ENCODE data around the gene RPP25L. TPM values are rescaled to one million over a fixed set of nuclear protein-coding genes. Genes with fewer than 3 reads are reported as not detected.
"Not testable (repeated sequence)": the region's sequence is repeated elsewhere in the genome, so short reads cannot be mapped to it uniquely, and the experiment has no call there.

The RPP25L gene
- total and polyA plus RNA-seq, 5 donors = 17.8 to 49.0 (median 33.8) TPM

GRCh38 chr9:34651876-34652601 lies 40.1 kb upstream of the RPP25L start, which contains the start of gene IL11RA:
TSS of gene IL11RA (plus strand) at chr9:34652185. CDS start at chr9:34655218, 3,033 bp downstream.
- Histone ChIP-seq H3K27me3 (ENCODE audit: control insufficient read depth, insufficient read depth) (no peaks in the 10 kb centered on the region), H3K9me3 (ENCODE audit: control insufficient read depth, low read length) (no peaks in the 10 kb centered on the region), H3K4me3 (ENCODE audit: low read length) (peak within 1 kb of the TSS; percentile 12), H3K27ac (ENCODE audit: low read length) (peak within 1 kb of the TSS; percentile 79), H3K4me1 (ENCODE audit: control insufficient read depth, insufficient read depth, low read length) (peaks cover 28% of the 10 kb centered on the region)
- ATAC-seq = peak; percentile 82 to 87
- 7% methylated on average over 24 of the region's 24 CpGs for WGBS
- intact Hi-C loops (cut with DNase I) = no loop called here
- DNase-seq = peak; percentile 92 to 96 (median 95)

DNA sequence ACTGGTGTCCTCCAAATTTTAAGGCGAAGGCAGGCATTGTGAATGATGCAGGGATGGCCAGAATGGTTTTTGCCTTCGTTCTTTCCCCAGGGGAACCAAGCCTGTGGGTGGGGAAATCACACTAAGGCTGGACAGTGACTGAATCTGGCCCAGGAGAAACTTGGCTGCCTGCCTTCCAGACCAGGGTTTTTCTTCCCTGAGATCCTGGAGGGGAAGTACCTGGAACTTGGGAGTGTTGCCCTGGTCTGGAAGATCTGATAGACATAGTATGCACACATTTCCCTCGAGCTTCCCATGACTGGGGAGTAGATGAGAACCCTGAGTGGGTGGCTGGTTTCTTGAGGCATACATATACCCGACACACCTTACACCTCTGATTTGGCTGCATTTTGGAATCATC lies 39.4 kb upstream of the RPP25L start:
- Histone ChIP-seq H3K27me3 (ENCODE audit: control insufficient read depth, insufficient read depth) (no peaks in the 10 kb centered on the region), H3K9me3 (ENCODE audit: control insufficient read depth, low read length) (no peaks in the 10 kb centered on the region), H3K4me3 (ENCODE audit: low read length) (peak overlapping the region; percentile 12), H3K27ac (ENCODE audit: low read length) (peak overlapping the region; percentile 79), H3K4me1 (ENCODE audit: control insufficient read depth, insufficient read depth, low read length) (peaks cover 28% of the 10 kb centered on the region)
- WGBS = 30% methylated on average over 4 of the region's 4 CpGs
- intact Hi-C loops (cut with DNase I) = no loop called here
- DNase-seq (peak; percentile 54 to 79 (median 61)), ATAC-seq (no peak)

DNA sequence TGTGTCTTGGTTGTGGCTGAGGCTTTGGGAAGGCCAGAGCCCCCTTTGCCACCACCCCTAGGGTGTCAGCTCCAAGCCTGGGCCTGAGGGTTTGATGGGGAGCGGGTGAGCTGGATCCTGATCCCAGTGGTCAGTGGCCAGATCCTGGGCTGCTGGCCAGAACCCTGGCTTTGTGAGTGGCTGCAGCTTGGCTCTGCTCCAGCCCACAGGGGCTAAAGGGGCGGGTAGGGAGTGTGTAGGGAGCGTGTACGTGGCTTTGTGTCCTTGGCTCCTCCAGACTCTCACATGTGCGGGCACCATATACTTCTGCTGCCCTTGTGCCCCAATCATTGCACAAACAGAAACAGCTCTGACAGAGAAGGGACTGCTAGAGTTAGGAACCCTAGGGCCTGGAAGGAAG lies 38.9 kb upstream of the RPP25L start:
- ATAC-seq (no peak), DNase-seq (peak in 2 of 3 donors; percentile 73 to 78)
- Histone ChIP-seq H3K4me3 (ENCODE audit: low read length) (no peak overlapping the region), H3K4me1 (ENCODE audit: control insufficient read depth, insufficient read depth, low read length) (peaks cover 28% of the 10 kb centered on the region), H3K27ac (ENCODE audit: low read length) (peak overlapping the region; percentile 79), H3K27me3 (ENCODE audit: control insufficient read depth, insufficient read depth) (no peaks in the 10 kb centered on the region), H3K9me3 (ENCODE audit: control insufficient read depth, low read length) (no peaks in the 10 kb centered on the region)
- WGBS = 51% methylated on average over 5 of the region's 5 CpGs
- intact Hi-C loops (cut with DNase I) = no loop called here

- intact Hi-C loops (cut with DNase I) = no loop called here
- peak in 1 of 3 donors; percentile 50 for DNase-seq
- H3K9me3 ChIP-seq (ENCODE audit: control insufficient read depth, low read length) = no peaks in the 10 kb centered on the region
- no peak overlapping the region for H3K27ac ChIP-seq (ENCODE audit: low read length)
- H3K4me1 ChIP-seq (ENCODE audit: control insufficient read depth, insufficient read depth, low read length) = peaks cover 20% of the 10 kb centered on the region
- WGBS = 90% methylated on average over 8 of the region's 8 CpGs
- no peak for ATAC-seq
- H3K4me3 ChIP-seq (ENCODE audit: low read length) = no peak overlapping the region
- no peaks in the 10 kb centered on the region for H3K27me3 ChIP-seq (ENCODE audit: control insufficient read depth, insufficient read depth)
These were observed 36.8 kb upstream of the RPP25L start for GRCh38 chr9:34648673-34649072.

GRCh38 chr9:34647651-34648050 lies 35.8 kb upstream of the RPP25L start:
- peak in 1 of 3 donors; percentile 49 for DNase-seq
- H3K27ac ChIP-seq (ENCODE audit: low read length) = peak overlapping the region; percentile 90
- peak overlapping the region; percentile 66 for H3K4me3 ChIP-seq (ENCODE audit: low read length)
- H3K27me3 ChIP-seq (ENCODE audit: control insufficient read depth, insufficient read depth) = no peaks in the 10 kb centered on the region
- H3K9me3 ChIP-seq (ENCODE audit: control insufficient read depth, low read length) = no peaks in the 10 kb centered on the region
- 39% methylated on average over 10 of the region's 10 CpGs for WGBS
- H3K4me1 ChIP-seq (ENCODE audit: control insufficient read depth, insufficient read depth, low read length) = peaks cover 14% of the 10 kb centered on the region
- intact Hi-C loops (cut with DNase I) = no loop called here
- ATAC-seq = no peak

GRCh38 chr9:34647084-34647403 lies 35.1 kb upstream of the RPP25L start:
- peaks cover 13% of the 10 kb centered on the region for H3K4me1 ChIP-seq (ENCODE audit: control insufficient read depth, insufficient read depth, low read length)
- intact Hi-C loops (cut with DNase I) = no loop called here
- 2% methylated on average over 8 of the region's 8 CpGs for WGBS
- DNase-seq (no peak), ATAC-seq (no peak)
- peak overlapping the region; percentile 90 for H3K27ac ChIP-seq (ENCODE audit: low read length)
- peak overlapping the region; percentile 66 for H3K4me3 ChIP-seq (ENCODE audit: low read length)
- no peaks in the 10 kb centered on the region for H3K27me3 ChIP-seq (ENCODE audit: control insufficient read depth, insufficient read depth)
- no peaks in the 10 kb centered on the region for H3K9me3 ChIP-seq (ENCODE audit: control insufficient read depth, low read length)

DNA sequence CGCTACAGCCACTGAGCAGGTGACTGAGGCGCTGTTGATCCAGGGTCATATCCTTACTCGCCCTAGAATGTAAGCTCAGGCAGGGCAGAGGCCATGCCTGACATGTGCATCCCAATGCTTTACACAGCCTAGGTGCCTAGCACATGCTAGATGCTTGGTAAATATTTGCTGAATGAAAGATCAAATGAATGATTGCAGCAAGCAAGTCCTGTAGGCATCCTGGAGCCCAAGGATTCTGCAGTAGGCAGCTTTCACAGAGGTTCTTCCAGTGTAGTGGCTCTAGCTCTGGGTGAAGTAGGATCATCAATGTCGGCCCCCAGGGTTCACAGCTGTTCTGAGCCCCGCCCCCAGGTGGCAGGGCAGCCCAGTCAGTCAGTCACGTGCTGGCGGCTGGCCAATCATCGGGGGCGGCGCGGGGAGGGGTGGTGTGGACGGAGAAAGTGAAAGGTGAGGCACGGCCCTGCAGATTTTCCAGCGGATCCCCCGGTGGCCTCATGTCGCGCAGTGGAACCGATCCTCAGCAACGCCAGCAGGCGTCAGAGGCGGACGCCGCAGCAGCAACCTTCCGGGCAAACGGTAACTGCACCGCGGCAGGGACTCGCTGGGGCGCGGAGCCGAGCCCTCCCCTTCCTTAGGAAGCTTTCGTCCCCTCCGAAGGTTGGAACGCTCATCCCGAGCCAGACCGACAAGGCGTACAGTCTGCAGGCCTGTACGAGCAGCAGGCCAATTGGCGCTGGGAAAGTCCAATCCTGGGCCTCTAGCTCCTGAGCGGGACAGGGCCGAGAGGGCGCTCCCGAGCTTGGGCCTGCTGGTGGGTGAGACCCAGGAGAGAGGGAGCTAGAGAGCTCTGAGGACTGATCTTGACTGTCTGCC lies 34.5 kb upstream of the RPP25L start, which contains the start of gene GALT:
Gene GALT, plus strand, starts transcription at position 465 of the 873 bp plus-strand sequence. Its CDS starts 30 bp downstream, at position 495.
- Histone ChIP-seq H3K9me3 (ENCODE audit: control insufficient read depth, low read length) (no peaks in the 10 kb centered on the region), H3K27me3 (ENCODE audit: control insufficient read depth, insufficient read depth) (no peaks in the 10 kb centered on the region), H3K4me3 (ENCODE audit: low read length) (peak within 1 kb of the TSS; percentile 66), H3K4me1 (ENCODE audit: control insufficient read depth, insufficient read depth, low read length) (peaks cover 13% of the 10 kb centered on the region), H3K27ac (ENCODE audit: low read length) (peak within 1 kb of the TSS; percentile 90)
- WGBS = 5% methylated on average over 43 of the region's 43 CpGs
- ATAC-seq (peak; percentile 84 to 89), DNase-seq (peak; percentile 94 to 99 (median 98))
- intact Hi-C loops (cut with DNase I) = no loop called here

DNA sequence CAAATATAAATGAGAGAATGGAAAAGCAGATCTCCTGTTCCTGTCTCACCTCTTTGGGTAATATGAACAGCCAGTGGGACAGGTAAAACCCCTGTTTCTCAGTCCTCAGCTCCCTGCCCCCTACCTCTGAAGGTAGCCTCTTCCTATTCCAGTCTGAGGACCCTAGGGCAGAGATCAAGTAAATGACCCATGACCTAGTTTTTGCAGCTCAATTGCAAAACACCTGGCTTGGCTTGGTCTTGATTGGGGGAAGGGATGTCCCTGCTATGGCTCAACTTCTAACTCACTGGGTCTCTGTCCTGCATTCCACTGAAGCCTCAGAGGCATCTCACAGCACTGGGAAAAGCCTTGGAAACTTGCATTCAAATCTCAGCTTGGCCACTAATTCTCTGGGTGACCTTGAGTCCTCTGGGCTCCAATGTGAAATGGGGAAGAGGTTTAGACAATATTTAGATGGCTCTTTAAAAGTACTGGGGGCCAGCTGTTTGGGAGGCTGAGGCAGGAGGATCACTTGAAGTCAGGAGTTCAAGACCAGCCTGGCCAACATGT lies 32.9 kb upstream of the RPP25L start:
- intact Hi-C loops (cut with DNase I) = no loop called here
- Histone ChIP-seq H3K27ac (ENCODE audit: low read length) (no peak overlapping the region), H3K4me3 (ENCODE audit: low read length) (no peak overlapping the region), H3K9me3 (ENCODE audit: control insufficient read depth, low read length) (no peaks in the 10 kb centered on the region), H3K4me1 (ENCODE audit: control insufficient read depth, insufficient read depth, low read length) (peaks cover 8% of the 10 kb centered on the region), H3K27me3 (ENCODE audit: control insufficient read depth, insufficient read depth) (no peaks in the 10 kb centered on the region)
- DNase-seq (no peak), ATAC-seq (no peak)

DNA sequence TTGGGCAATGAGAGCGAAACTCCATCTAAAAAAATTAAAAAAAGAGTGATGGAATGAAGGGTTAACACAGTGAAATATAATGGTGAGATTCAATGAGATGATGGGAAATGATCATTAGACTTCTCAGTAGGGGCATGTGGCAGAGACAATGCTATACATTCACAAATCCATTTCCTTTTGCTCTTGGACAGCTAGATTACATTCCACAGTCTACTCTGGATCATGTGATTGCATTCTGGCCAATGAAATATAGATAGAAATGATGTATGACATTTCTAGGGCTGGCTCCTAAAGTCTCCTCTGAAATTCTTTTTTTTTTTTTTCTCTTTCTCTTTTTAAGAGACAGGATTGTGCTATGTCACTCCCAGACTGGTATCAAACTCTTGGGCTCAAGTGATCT lies 30.8 kb upstream of the RPP25L start:
- no peak for ATAC-seq
- Histone ChIP-seq H3K4me1 (ENCODE audit: control insufficient read depth, insufficient read depth, low read length) (peaks cover 4% of the 10 kb centered on the region), H3K27ac (ENCODE audit: low read length) (no peak overlapping the region), H3K4me3 (ENCODE audit: low read length) (no peak overlapping the region), H3K9me3 (ENCODE audit: control insufficient read depth, low read length) (no peaks in the 10 kb centered on the region), H3K27me3 (ENCODE audit: control insufficient read depth, insufficient read depth) (no peaks in the 10 kb centered on the region)
- 96% methylated on average over 1 of the region's 1 CpG for WGBS
- no peak for DNase-seq
- intact Hi-C loops (cut with DNase I) = no loop called here

GRCh38 chr9:34639322-34639721 lies 27.4 kb upstream of the RPP25L start:
- H3K4me3 ChIP-seq (ENCODE audit: low read length); ATAC-seq; H3K27ac ChIP-seq (ENCODE audit: low read length); H3K27me3 ChIP-seq (ENCODE audit: control insufficient read depth, insufficient read depth); H3K9me3 ChIP-seq (ENCODE audit: control insufficient read depth, low read length); H3K4me1 ChIP-seq (ENCODE audit: control insufficient read depth, insufficient read depth, low read length): not testable (repeated sequence)
- WGBS = 92% methylated on average over 8 of the region's 8 CpGs
- intact Hi-C loops (cut with DNase I) = loop anchor here in 1 of 4 donors (10.0 kb wide), 1 partner anchor 65 kb away; no protein-coding TSS in a partner anchor
- peak in 1 of 3 donors; percentile 9 for DNase-seq

DNA sequence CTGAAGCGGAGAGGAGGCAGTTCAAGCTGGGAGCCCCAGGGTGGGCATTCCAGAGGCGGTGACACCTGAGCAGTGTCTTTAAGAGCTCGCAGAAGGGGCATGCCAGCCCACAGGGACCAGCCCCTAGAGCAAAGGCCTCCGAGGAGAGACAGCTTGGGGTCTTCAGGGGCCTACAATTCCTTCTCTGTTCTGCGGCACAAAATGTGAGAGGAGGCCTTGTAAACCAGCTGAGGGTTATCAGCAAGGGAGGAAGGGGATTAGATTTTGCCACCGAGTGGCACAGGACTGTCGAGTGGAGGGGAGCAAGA lies 26.2 kb upstream of the RPP25L start:
- ATAC-seq (no peak), DNase-seq (no peak)
- H3K4me1 ChIP-seq (ENCODE audit: control insufficient read depth, insufficient read depth, low read length) = no peaks in the 10 kb centered on the region
- 21% methylated on average over 7 of the region's 7 CpGs for WGBS
- H3K27me3 ChIP-seq (ENCODE audit: control insufficient read depth, insufficient read depth) = no peaks in the 10 kb centered on the region
- peak overlapping the region; percentile 73 for H3K27ac ChIP-seq (ENCODE audit: low read length)
- H3K4me3 ChIP-seq (ENCODE audit: low read length) = peak overlapping the region; percentile 49
- no peaks in the 10 kb centered on the region for H3K9me3 ChIP-seq (ENCODE audit: control insufficient read depth, low read length)
- intact Hi-C loops (cut with DNase I) = loop anchor here in 1 of 4 donors (10.0 kb wide), 1 partner anchor 67 kb away; no protein-coding TSS in a partner anchor
